GM19438 (cell line): ENCODE measurements around the gene TMEM243.
"Not testable (repeated sequence)": the region's sequence is repeated elsewhere in the genome, so short reads cannot be mapped to it uniquely, and the experiment has no call there.

ENCODE experiments used
- ATAC-seq: cut with Tn5 transposase; IDR thresholded peaks from one replicate; pipeline ENCODE4 v1.9.1; 2021; ENCODE audit warnings: low read depth; ENCODE audit not compliant: unreplicated experiment

Gene TMEM243

GRCh38 chr7:87219545-87220025 lies at the start of gene TMEM243:
TMEM243 (minus strand) TSS chr7:87219732; CDS start chr7:87219503, 229 bp downstream.
- ATAC-seq, result peak; percentile 41

DNA sequence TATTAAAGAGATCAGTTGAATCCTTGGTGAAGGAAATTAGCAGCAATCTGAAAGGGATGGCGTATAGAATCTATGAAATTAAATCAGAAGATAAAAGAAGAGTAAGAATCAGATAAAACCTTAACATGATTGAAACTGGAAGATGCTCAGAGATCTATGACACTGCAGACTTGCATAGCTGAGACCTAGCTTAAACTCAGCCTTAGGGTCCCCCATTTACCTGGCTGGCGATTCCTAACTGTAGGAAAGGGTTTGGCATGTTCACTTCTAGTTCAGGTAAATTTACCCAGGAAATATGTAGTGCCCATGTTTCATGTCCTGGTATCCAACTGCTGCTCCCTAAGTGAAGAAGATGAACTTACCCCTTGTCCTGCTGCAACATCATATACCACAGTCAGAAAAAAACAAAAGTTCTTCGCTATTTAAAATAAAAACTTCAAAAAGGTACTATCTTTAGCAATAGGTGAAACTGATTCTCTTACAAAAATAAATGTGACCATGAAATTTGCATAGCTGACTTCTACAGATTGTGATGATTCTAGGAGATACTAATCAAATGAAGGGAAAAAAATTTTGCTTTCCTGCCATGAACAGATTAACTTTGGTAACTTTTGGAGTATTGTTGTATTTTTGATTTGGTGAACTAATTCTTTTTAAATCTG lies 47.8 kb upstream of the TMEM243 start:
- ATAC-seq, result no peak

DNA sequence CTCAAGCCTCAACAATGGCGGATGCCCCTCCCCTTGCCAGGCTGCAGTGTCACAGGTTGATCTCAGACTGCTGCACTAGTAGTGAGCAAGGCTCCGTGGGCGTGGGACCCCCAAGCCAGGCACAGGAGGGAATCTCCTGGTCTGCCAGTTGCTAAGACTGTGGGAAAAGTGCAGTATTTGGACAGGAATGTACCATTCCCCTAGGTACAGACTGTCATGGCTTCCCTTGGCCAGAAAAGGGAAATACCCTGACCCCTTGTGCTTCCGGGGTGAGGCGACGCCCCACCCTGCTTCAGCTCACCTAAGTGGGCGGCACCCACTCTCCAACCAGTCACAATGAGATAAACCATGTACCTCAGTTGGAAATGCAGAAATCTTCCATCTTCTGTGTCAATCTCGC lies 44.0 kb upstream of the TMEM243 start:
- no peak for ATAC-seq

GRCh38 chr7:87253589-87254087 lies 34.1 kb upstream of the TMEM243 start:
- ATAC-seq, result no peak

GRCh38 chr7:87245671-87246070 lies 26.1 kb upstream of the TMEM243 start:
- ATAC-seq, result not testable (repeated sequence)

GRCh38 chr7:87238464-87239051 lies 19.0 kb upstream of the TMEM243 start:
- ATAC-seq, result not testable (repeated sequence)

DNA sequence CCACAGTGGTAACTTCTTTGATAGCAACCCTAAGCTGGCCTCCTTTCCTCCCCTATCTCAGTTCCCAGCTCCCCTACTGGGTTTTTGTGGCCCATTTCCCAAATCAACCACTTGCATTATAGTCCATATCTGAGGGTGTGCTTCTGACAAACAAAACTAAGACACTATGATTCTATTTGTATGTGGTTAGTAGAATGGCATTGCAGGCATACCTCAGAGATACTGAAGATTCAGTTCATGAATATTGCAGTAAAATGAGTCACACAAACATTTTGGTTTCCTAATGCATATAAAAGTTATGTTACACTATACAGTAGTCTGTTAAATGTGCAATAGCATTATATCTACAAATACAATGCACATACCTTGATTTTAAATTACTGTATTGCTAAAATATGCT lies 15.4 kb upstream of the TMEM243 start:
- ATAC-seq, result no peak

- ATAC-seq, result no peak
Measured at GRCh38 chr7:87231711-87232110, 12.2 kb upstream of the TMEM243 start.

DNA sequence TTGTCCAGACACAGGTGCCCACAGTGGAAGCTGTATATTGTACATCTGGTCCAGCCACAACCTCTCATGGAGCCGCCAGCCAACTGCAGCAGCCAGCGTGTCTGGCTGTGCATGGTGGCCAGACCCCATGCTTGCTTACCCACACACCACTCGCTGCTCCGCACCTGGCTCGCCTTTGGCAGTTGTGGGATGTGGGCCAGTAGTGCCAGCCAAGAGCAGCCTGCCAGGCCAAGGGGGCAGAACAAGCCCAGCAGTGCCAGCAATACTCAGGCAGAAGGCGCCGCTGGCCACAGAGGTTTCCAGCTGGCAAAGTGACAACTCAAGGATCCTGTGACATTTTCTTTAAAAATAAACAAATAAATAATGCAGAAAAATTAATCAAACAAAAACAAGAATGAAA lies 11.7 kb upstream of the TMEM243 start:
- no peak for ATAC-seq

DNA sequence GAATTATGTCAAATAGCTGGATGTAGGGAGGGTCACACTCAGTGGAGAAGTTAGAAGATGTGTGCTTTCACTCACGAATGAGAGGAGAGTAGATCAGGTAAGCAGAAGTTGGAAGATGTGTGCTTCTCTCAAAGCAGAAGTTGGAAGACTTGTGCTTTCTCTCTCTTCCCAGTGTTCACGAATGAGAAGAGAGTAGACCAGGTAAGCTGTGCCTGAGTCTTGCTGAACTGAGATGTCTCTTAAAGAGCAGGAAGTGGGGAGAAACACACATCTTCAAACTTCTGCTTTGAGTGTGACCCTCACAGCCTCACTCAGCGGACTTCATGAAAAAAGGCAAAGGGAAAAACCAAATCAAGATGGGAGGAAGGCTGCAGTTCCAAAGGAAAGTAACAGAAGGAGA lies 7.0 kb upstream of the TMEM243 start:
- ATAC-seq, result peak; percentile 70

- no peak for ATAC-seq
Measured at GRCh38 chr7:87225696-87226095, 6.2 kb upstream of the TMEM243 start.

DNA sequence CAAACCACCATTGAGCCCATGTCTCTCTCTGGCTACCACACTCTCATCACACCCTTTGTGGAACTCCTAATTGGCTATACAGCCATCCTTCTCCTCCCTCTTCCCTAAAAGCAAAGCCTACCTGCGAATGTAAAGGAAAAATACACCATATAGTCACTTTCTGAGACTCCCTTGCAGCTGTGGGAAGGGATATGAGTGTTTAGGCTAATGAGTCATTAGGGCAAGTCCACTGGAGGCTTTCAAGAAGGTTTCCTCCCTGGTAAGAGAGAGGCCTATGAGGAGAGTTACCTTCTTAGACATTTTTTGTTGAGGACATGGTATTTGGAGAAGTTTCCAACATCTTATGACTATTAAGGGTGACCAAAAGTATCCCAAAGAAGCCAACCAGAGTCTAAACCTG lies 4.1 kb upstream of the TMEM243 start:
- no peak for ATAC-seq

GRCh38 chr7:87220734-87221215 lies 1.2 kb upstream of the TMEM243 start:
- no peak for ATAC-seq

- peak; percentile 31 for ATAC-seq
Measured at GRCh38 chr7:87220026-87220733, 648 bp upstream of the TMEM243 start.

GRCh38 chr7:87218796-87219544 lies 562 bp downstream of the TMEM243 start:
- ATAC-seq, result peak; percentile 26

GRCh38 chr7:87217983-87218653 lies 1.4 kb downstream of the TMEM243 start:
- ATAC-seq, result no peak

GRCh38 chr7:87216701-87217508 lies 2.6 kb downstream of the TMEM243 start:
- ATAC-seq, result peak; percentile 47

DNA sequence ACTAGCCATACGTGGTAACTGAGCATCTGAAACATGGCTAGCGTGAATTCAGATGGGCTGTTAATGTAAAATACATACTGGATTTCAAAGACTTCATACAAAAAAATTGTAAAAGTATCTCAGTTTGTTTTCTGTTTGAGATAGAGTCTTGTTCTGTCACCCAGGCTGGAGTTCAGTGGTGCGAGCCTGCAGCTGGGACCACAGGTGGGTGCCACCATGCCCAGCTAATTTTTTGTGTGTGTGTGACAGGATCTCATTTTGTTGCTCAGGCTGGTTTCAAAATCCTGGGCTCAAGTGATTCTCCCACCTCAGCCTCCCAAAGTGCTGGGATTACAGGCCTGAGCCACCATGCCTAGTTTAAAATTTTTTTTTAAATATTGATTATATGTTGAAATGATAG lies 4.5 kb downstream of the TMEM243 start:
- no peak for ATAC-seq

- no peak for ATAC-seq
Measured at GRCh38 chr7:87213811-87214210, 5.7 kb downstream of the TMEM243 start.
